H9 (cell line): ENCODE data around the gene KRTAP1-3. TPM values are rescaled to one million over a fixed set of nuclear protein-coding genes. Genes with fewer than 3 reads are reported as not detected.

Experiments
- DNase-seq: peaks from one replicate; pipeline ENCODE4 v3.0.0-alpha.2; 2017
- H2AFZ ChIP-seq: one replicate; pipeline ENCODE4 v1.6.1; 2013; ENCODE audit warnings: mild to moderate bottlenecking, low read length, control low read depth, moderate library complexity
- H2AK5ac ChIP-seq: 2 replicates; pipeline ENCODE4 v1.6.1; 2013; ENCODE audit warnings: low read length, control low read depth, mixed read lengths; ENCODE audit not compliant: insufficient read length
- H2BK120ac ChIP-seq: one replicate; pipeline ENCODE4 v1.6.1; 2013; ENCODE audit warnings: low read depth, mild to moderate bottlenecking, low read length, control low read depth, inconsistent platforms; ENCODE audit not compliant: poor library complexity, severe bottlenecking
- H2BK12ac ChIP-seq: 2 replicates; pipeline ENCODE4 v1.6.1; 2013; ENCODE audit warnings: low read length, control low read depth, mixed read lengths, low read depth; ENCODE audit not compliant: insufficient read length
- H2BK15ac ChIP-seq: 2 replicates; pipeline ENCODE4 v1.6.1; 2013; ENCODE audit warnings: low read depth, low read length, control low read depth
- H2BK20ac ChIP-seq: one replicate; pipeline ENCODE4 v1.6.1; 2013; ENCODE audit warnings: low read depth, mild to moderate bottlenecking, low read length, control low read depth, inconsistent platforms; ENCODE audit not compliant: poor library complexity, severe bottlenecking
- H2BK5ac ChIP-seq: 2 replicates; pipeline ENCODE4 v1.6.1; 2013; ENCODE audit warnings: low read length, control low read depth, mixed read lengths; ENCODE audit not compliant: insufficient read length
- H3K14ac ChIP-seq: 2 replicates; pipeline ENCODE4 v1.6.1; 2013; ENCODE audit warnings: low read length, control low read depth; ENCODE audit not compliant: insufficient read depth
- H3K18ac ChIP-seq: 2 replicates; pipeline ENCODE4 v1.6.1; 2013; ENCODE audit warnings: low read depth, mild to moderate bottlenecking, mixed read lengths, low read length, control low read depth; ENCODE audit not compliant: insufficient read length
- H3K23ac ChIP-seq: 2 replicates; pipeline ENCODE4 v1.6.1; 2013; ENCODE audit warnings: low read length, control low read depth, mixed read lengths, low read depth; ENCODE audit not compliant: insufficient read length
- H3K23me2 ChIP-seq: 2 replicates; pipeline ENCODE4 v1.6.1; 2013; ENCODE audit warnings: low read depth, mild to moderate bottlenecking, mixed read lengths, low read length, control low read depth; ENCODE audit not compliant: insufficient read length, poor library complexity, severe bottlenecking
- H3K27ac ChIP-seq: 2 replicates; pipeline ENCODE4 v1.5.1; 2013; ENCODE audit warnings: low read length, control low read depth, mixed read lengths, low read depth; ENCODE audit not compliant: insufficient read length
- H3K27me3 ChIP-seq: 2 replicates; pipeline ENCODE4 v1.6.1; 2013; ENCODE audit warnings: low read length, control low read depth, inconsistent platforms; ENCODE audit not compliant: insufficient read depth
- H3K4ac ChIP-seq: 2 replicates; pipeline ENCODE4 v1.6.1; 2013; ENCODE audit warnings: low read depth, mild to moderate bottlenecking, control low read depth, inconsistent platforms, low read length, moderate library complexity
- H3K4me1 ChIP-seq: 2 replicates; pipeline ENCODE4 v1.6.1; 2013; ENCODE audit warnings: low read length, control low read depth, inconsistent platforms; ENCODE audit not compliant: insufficient read depth
- H3K4me2 ChIP-seq: 2 replicates; pipeline ENCODE4 v1.6.1; 2013; ENCODE audit warnings: low read length, control low read depth, mixed read lengths; ENCODE audit not compliant: insufficient read length, insufficient read depth
- H3K56ac ChIP-seq: 2 replicates; pipeline ENCODE4 v1.6.1; 2013; ENCODE audit warnings: low read depth, mild to moderate bottlenecking, mixed read lengths, low read length, control low read depth; ENCODE audit not compliant: insufficient read length
- H3K79me1 ChIP-seq: 2 replicates; pipeline ENCODE4 v1.6.1; 2013; ENCODE audit warnings: low read depth, mild to moderate bottlenecking, moderate library complexity, low read length, control low read depth, inconsistent platforms; ENCODE audit not compliant: insufficient read depth, poor library complexity, severe bottlenecking
- H3K79me2 ChIP-seq: 2 replicates; pipeline ENCODE4 v1.6.1; 2013; ENCODE audit warnings: low read length, control low read depth, inconsistent platforms; ENCODE audit not compliant: insufficient read depth
- H3K9ac ChIP-seq: 2 replicates; pipeline ENCODE4 v1.6.1; 2013; ENCODE audit warnings: low read length, control low read depth, mixed read lengths; ENCODE audit not compliant: insufficient read length; ENCODE audit errors: extremely low read depth
- H3K9me3 ChIP-seq: one replicate; pipeline ENCODE4 v1.6.1; 2013; ENCODE audit warnings: low read depth, low read length, inconsistent platforms; ENCODE audit not compliant: control insufficient read depth
- H3T11ph ChIP-seq: one replicate; pipeline ENCODE4 v1.6.1; 2013; ENCODE audit warnings: mild to moderate bottlenecking, low read length, control low read depth, inconsistent platforms
- H4K20me1 ChIP-seq: one replicate; pipeline ENCODE4 v1.6.1; 2013; ENCODE audit not compliant: control insufficient read depth, insufficient read length, insufficient read depth
- H4K5ac ChIP-seq: 2 replicates; pipeline ENCODE4 v1.6.1; 2013; ENCODE audit warnings: low read depth, mild to moderate bottlenecking, mixed read lengths, low read length, control low read depth; ENCODE audit not compliant: insufficient read length
- H4K8ac ChIP-seq: replicated peaks from 2 replicates; pipeline ENCODE4 v1.6.1; 2013; ENCODE audit warnings: low read length, control low read depth, mixed read lengths, low read depth; ENCODE audit not compliant: insufficient read length
- H4K91ac ChIP-seq: 2 replicates; pipeline ENCODE4 v1.6.1; 2013; ENCODE audit warnings: low read depth, mild to moderate bottlenecking, moderate library complexity, mixed read lengths, low read length, control low read depth; ENCODE audit not compliant: insufficient read length
- H3K27ac Mint-ChIP-seq, 3 experiments: 2 replicates in 2 of 3; 3 replicates in 1 of 3; pipeline ENCODE4 v1.8.0; 2020 to 2021; ENCODE audit warnings: mixed read lengths in 3 of 3, mild to moderate bottlenecking in 1 of 3, moderate library complexity in 1 of 3
- H3K27me3 Mint-ChIP-seq: 2 replicates; pipeline ENCODE4 v1.8.0; 2021; ENCODE audit warnings: low read depth, mild to moderate bottlenecking, moderate library complexity, mixed read lengths
- H3K36me3 Mint-ChIP-seq, 3 experiments: 2 replicates in 2 of 3; 3 replicates in 1 of 3; pipeline ENCODE4 v1.8.0; 2020 to 2021; ENCODE audit warnings: low read depth in 3 of 3, mixed read lengths in 3 of 3; ENCODE audit not compliant: insufficient read depth in 1 of 3
- H3K4me1 Mint-ChIP-seq, 2 experiments: 2 replicates each; pipeline ENCODE4 v1.8.0; 2020; ENCODE audit warnings: mixed read lengths in 2 of 2
- H3K4me3 Mint-ChIP-seq, 2 experiments: 2 replicates in 1 of 2; 3 replicates in 1 of 2; pipeline ENCODE4 v1.8.0; 2020 to 2021; ENCODE audit warnings: mild to moderate bottlenecking in 2 of 2, mixed read lengths in 2 of 2, moderate library complexity in 1 of 2
- H3K9me3 Mint-ChIP-seq, 2 experiments: 2 replicates in 1 of 2; 3 replicates in 1 of 2; pipeline ENCODE4 v1.8.0; 2020; ENCODE audit warnings: mild to moderate bottlenecking in 2 of 2, mixed read lengths in 2 of 2, moderate library complexity in 1 of 2
- WGBS: extraction: QIAGEN DNeasy Blood & Tissue Kit; methylation state at CpG from one replicate; pipeline ENCODE4 v1.1.7; 2013; ENCODE audit warnings: missing lambda C conversion rate, low lambda C conversion rate, mixed read lengths; ENCODE audit not compliant: insufficient read length; ENCODE audit errors: extremely low coverage; 5-methylcytosine and 5-hydroxymethylcytosine counted together
- total RNA-seq: library from RNA; stranded (reverse); gene quantifications from 2 replicates; pipeline ENCODE4 v1.2.1, GENCODE V29; 2021
- TF ChIP-seq, protein P1 (sequence below): fragments of 200-600 bp; sonication (generic); conservative IDR thresholded peaks from 3 replicates; pipeline ENCODE4 v1.8.0; 2021; ENCODE audit warnings: antibody characterized with exemption, mild to moderate bottlenecking

Gene KRTAP1-3
- total RNA-seq, 1 experiment from 2014 or later: not detected

DNA sequence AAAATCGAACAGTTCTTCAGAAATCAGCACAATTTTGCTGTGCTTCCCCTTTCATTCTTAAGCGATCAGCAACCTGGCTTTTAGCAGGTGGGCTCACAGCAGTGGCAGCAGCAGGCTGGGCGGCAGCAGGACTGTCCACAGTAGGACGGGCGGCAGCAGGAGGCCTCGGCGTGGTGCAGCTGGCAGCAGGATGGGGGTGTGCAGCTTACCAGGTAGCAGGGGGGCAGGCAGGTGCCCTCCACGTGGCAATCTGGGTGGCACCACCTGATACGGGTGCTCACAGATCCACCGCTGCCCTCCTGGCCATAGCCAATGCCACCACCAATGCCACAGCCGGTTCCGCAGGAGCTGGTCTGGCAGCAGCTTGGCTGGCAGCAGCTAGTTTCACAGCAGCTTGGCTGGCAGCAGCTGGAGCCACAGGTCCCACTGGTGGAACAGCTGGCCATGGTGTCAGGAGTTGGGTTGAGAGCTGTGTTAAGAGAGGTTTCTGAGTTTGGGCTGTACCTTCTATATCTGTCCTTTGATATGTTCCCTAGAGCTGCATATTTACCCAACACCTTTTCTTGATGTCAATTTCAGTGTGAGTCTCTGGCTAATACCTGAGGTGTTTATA lies 4.9 kb downstream of the KRTAP1-3 start, which contains the start of gene KRTAP1-4:
Gene KRTAP1-4 (minus strand): TSS at position 563 of the 613 bp plus-strand sequence. CDS start 117 bp downstream, at position 446.
- Histone ChIP-seq H4K20me1 (no peaks in the 10 kb centered on the region), H2BK15ac (no peak within 1 kb of the TSS), H4K5ac (no peak within 1 kb of the TSS), H3K56ac (no peak within 1 kb of the TSS), H2BK120ac (no peak within 1 kb of the TSS), H3K23ac (no peak within 1 kb of the TSS), H3K9ac (no peak within 1 kb of the TSS), H3K27me3 (no peaks in the 10 kb centered on the region), H2BK5ac (no peak within 1 kb of the TSS), H2AK5ac (no peak within 1 kb of the TSS), H3K18ac (no peak within 1 kb of the TSS), H3K23me2 (no peaks in the 10 kb centered on the region), H3K79me1 (no peaks in the 10 kb centered on the region), H4K8ac (no peak within 1 kb of the TSS), H3K27ac (no peak within 1 kb of the TSS), H4K91ac (no peak within 1 kb of the TSS), H3K9me3 (no peaks in the 10 kb centered on the region), H3K4ac (no peak within 1 kb of the TSS), H2BK20ac (no peak within 1 kb of the TSS), H3K4me1 (no peaks in the 10 kb centered on the region), H2BK12ac (no peak within 1 kb of the TSS), H3K14ac (no peak within 1 kb of the TSS), H3T11ph (no peak within 1 kb of the TSS), H3K79me2 (no peaks in the 10 kb centered on the region), H2AFZ (no peak within 1 kb of the TSS), H3K4me2 (no peak within 1 kb of the TSS)
- TF ChIP-seq, protein P1, sequence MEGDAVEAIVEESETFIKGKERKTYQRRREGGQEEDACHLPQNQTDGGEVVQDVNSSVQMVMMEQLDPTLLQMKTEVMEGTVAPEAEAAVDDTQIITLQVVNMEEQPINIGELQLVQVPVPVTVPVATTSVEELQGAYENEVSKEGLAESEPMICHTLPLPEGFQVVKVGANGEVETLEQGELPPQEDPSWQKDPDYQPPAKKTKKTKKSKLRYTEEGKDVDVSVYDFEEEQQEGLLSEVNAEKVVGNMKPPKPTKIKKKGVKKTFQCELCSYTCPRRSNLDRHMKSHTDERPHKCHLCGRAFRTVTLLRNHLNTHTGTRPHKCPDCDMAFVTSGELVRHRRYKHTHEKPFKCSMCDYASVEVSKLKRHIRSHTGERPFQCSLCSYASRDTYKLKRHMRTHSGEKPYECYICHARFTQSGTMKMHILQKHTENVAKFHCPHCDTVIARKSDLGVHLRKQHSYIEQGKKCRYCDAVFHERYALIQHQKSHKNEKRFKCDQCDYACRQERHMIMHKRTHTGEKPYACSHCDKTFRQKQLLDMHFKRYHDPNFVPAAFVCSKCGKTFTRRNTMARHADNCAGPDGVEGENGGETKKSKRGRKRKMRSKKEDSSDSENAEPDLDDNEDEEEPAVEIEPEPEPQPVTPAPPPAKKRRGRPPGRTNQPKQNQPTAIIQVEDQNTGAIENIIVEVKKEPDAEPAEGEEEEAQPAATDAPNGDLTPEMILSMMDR: no peak
- Mint-ChIP-seq H3K4me1 (peaks cover 0 to 1% of the 10 kb centered on the region in 2 experiments; a peak in 1 of 4 replicates), H3K9me3 (no peaks in the 10 kb centered on the region; a peak in 1 of 5 replicates), H3K27me3 (peaks cover 3% of the 10 kb centered on the region; the same call in 1 of the 2 replicates), H3K4me3 (no peak within 1 kb of the TSS; a peak in 1 of 5 replicates), H3K27ac (no peak within 1 kb of the TSS), H3K36me3 (no peaks in the 10 kb centered on the region)
- WGBS: no CpG with 5 or more reads among the region's 12 CpGs
- DNase-seq: no peak
